T-helper 17 cell (primary cell): ENCODE measurements around the gene MAPK8IP2. TPM values are rescaled to one million over a fixed set of nuclear protein-coding genes. Genes with fewer than 3 reads are reported as not detected.
"Not testable (repeated sequence)": the region's sequence is repeated elsewhere in the genome, so short reads cannot be mapped to it uniquely, and the experiment has no call there.

Experiments used
- ATAC-seq: fragments of 150-1000 bp; cut with Tn5 transposase; 2 replicates; pipeline ENCODE4 v1.10.0; 2021; ENCODE audit warnings: mild to moderate bottlenecking, moderate library complexity
- DNase-seq, 3 donors: peaks; one replicate each; pipeline versions ENCODE4 v3.0.0 to v3.0.0-alpha.2; 2020 to 2021
- H3K9me3 ChIP-seq: one replicate; pipeline ENCODE4 v1.7.0; 2013; ENCODE audit warnings: low read length, mild to moderate bottlenecking; ENCODE audit not compliant: control insufficient read depth, poor library complexity, severe bottlenecking
- H3K27ac Mint-ChIP-seq: one replicate; pipeline ENCODE4 v1.8.0; 2022; ENCODE audit warnings: mild to moderate bottlenecking, moderate library complexity, mixed read lengths
- H3K27me3 Mint-ChIP-seq: one replicate; pipeline ENCODE4 v1.8.0; 2022; ENCODE audit warnings: mixed read lengths
- H3K36me3 Mint-ChIP-seq: one replicate; pipeline ENCODE4 v1.8.0; 2022; ENCODE audit warnings: low read depth, mixed read lengths
- H3K4me1 Mint-ChIP-seq: one replicate; pipeline ENCODE4 v1.8.0; 2022; ENCODE audit warnings: mild to moderate bottlenecking, mixed read lengths
- H3K4me3 Mint-ChIP-seq: one replicate; pipeline ENCODE4 v1.8.0; 2022; ENCODE audit warnings: mild to moderate bottlenecking, moderate library complexity, mixed read lengths
- total RNA-seq, 4 donors: library from RNA in 2 of 4; stranded (reverse) in 2 of 4; gene quantifications; one replicate each; pipeline ENCODE4 v1.2.3 and lab custom pipeline; 2022 to 2026

MAPK8IP2 gene
- total RNA-seq, 2 donors from 2014 or later: 0.08 to 0.17 TPM

DNA sequence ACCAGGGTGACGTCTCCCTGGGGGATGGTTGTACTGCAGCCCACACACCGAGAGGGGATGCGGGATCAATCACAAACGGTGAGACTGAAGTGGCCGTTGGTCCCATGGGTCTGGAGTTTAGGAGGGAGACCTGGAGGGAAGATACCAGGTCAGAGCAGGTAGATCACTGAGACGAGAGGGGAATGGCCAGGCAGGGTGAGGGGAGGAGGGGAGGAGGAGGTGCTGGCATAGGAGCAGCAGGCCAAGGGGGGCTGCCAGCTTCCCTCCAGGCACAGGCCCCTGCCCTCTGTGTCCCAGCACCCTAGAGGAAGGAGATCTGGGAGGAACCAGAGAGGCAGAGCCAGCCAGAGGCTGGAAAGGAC is 7.0 kb downstream of the MAPK8IP2 start:
- no peak for DNase-seq
- H3K4me3 Mint-ChIP-seq: no peak overlapping the region
- peaks cover 6% of the 10 kb centered on the region for H3K4me1 Mint-ChIP-seq
- H3K27me3 Mint-ChIP-seq: peaks cover 57% of the 10 kb centered on the region
- no peak for ATAC-seq
- H3K9me3 ChIP-seq: no peaks in the 10 kb centered on the region
- no peaks in the 10 kb centered on the region for H3K36me3 Mint-ChIP-seq
- H3K27ac Mint-ChIP-seq: no peak overlapping the region

DNA sequence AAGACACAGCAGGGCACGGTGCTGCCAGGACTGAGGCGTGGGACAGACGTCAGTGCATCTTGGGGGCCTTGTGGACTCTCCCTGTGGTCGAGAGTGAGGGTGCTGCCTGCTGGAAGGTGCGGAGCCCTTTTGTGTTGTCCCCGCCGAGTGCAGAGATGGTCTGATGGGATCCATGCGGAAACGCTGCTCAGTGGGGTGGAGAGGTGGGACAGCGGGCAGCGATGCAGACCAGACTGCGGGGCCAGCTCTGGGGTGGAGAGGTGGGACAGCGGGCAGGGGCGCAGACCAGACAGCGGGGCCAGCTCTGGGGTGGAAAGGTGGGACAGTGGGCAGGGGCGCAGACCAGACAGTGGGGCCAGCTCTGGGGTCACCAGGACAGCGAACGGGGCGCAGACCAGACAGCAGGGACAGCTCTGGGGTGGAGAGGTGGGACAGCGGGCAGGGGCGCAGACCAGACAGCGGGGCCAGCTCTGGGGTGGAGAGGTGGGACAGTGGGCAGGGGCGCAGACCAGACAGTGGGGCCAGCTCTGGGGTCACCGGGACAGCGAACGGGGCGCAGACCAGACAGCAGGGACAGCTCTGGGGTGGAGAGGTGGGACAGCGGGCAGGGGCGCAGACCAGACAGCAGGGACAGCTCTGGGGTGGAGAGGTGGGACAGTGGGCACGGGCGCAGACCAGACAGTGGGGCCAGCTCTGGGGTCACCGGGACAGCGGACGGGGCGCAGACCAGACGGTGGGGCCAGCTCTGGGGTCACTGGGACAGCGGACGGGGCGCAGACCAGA is 7.7 kb downstream of the MAPK8IP2 start:
- H3K4me1 Mint-ChIP-seq, H3K36me3 Mint-ChIP-seq, DNase-seq, H3K9me3 ChIP-seq, ATAC-seq, H3K27ac Mint-ChIP-seq, H3K4me3 Mint-ChIP-seq: not testable (repeated sequence)
- H3K27me3 Mint-ChIP-seq: peaks cover 56% of the 10 kb centered on the region

DNA sequence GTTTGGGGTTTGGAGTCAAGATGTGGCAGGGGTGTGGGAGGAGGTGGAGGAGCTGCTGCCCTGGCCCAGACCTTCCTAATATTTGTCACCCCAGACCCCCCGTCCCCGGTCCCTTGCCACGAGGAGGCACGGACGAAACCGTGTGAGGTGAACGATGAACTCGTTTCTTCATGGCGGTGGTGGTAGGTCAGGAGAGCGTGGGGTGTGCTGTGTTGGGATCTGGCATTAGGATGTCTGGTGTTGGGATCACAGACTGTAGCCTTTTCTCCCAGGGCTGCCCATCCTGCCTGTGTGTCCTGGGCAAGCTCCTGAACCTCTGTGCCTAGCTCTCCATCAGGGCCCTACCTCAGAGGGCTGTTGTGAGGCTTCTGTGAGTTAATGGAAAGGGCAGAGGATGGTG is 8.4 kb downstream of the MAPK8IP2 start:
- Mint-ChIP-seq H3K4me3 (no peak overlapping the region), H3K36me3 (no peaks in the 10 kb centered on the region), H3K27ac (no peak overlapping the region), H3K27me3 (peaks cover 62% of the 10 kb centered on the region), H3K4me1 (peaks cover 6% of the 10 kb centered on the region)
- no peak for ATAC-seq
- no peaks in the 10 kb centered on the region for H3K9me3 ChIP-seq
- no peak for DNase-seq

- Mint-ChIP-seq H3K4me1 (peaks cover 6% of the 10 kb centered on the region), H3K27me3 (peaks cover 62% of the 10 kb centered on the region), H3K4me3 (no peak overlapping the region), H3K27ac (no peak overlapping the region), H3K36me3 (peaks cover 2% of the 10 kb centered on the region)
- no peaks in the 10 kb centered on the region for H3K9me3 ChIP-seq
- ATAC-seq (no peak), DNase-seq (no peak)
These were observed 9.0 kb downstream of the MAPK8IP2 start for GRCh38 chr22:50609599-50609998.

GRCh38 chr22:50610041-50610451 is 9.5 kb downstream of the MAPK8IP2 start:
- Mint-ChIP-seq H3K4me1 (peaks cover 6% of the 10 kb centered on the region), H3K27me3 (peaks cover 62% of the 10 kb centered on the region), H3K36me3 (peaks cover 2% of the 10 kb centered on the region), H3K27ac (no peak overlapping the region), H3K4me3 (no peak overlapping the region)
- ATAC-seq: no peak
- DNase-seq: no peak
- no peaks in the 10 kb centered on the region for H3K9me3 ChIP-seq

GRCh38 chr22:50610581-50610980 is 10.0 kb downstream of the MAPK8IP2 start:
- Mint-ChIP-seq H3K4me1 (peaks cover 6% of the 10 kb centered on the region), H3K27me3 (peaks cover 58% of the 10 kb centered on the region), H3K4me3 (no peak overlapping the region), H3K36me3 (peaks cover 2% of the 10 kb centered on the region), H3K27ac (no peak overlapping the region)
- DNase-seq: no peak
- ATAC-seq: no peak
- no peaks in the 10 kb centered on the region for H3K9me3 ChIP-seq

GRCh38 chr22:50611341-50612060 is 10.9 kb downstream of the MAPK8IP2 start:
- Mint-ChIP-seq H3K27me3 (peaks cover 49% of the 10 kb centered on the region), H3K4me1 (peaks cover 6% of the 10 kb centered on the region), H3K36me3 (peaks cover 2% of the 10 kb centered on the region), H3K27ac (peak overlapping the region; percentile 19), H3K4me3 (no peak overlapping the region)
- no peaks in the 10 kb centered on the region for H3K9me3 ChIP-seq
- DNase-seq (no peak), ATAC-seq (no peak)

GRCh38 chr22:50612168-50612527 is 11.6 kb downstream of the MAPK8IP2 start:
- peaks cover 6% of the 10 kb centered on the region for H3K4me1 Mint-ChIP-seq
- H3K4me3 Mint-ChIP-seq: no peak overlapping the region
- peak overlapping the region; percentile 19 for H3K27ac Mint-ChIP-seq
- no peaks in the 10 kb centered on the region for H3K9me3 ChIP-seq
- no peak for ATAC-seq
- peaks cover 2% of the 10 kb centered on the region for H3K36me3 Mint-ChIP-seq
- peaks cover 46% of the 10 kb centered on the region for H3K27me3 Mint-ChIP-seq
- DNase-seq: no peak

- peak; percentile 54 for ATAC-seq
- DNase-seq: no peak
- no peaks in the 10 kb centered on the region for H3K9me3 ChIP-seq
- H3K27me3 Mint-ChIP-seq: peaks cover 41% of the 10 kb centered on the region
- H3K4me3 Mint-ChIP-seq: no peak overlapping the region
- H3K36me3 Mint-ChIP-seq: peaks cover 2% of the 10 kb centered on the region
- H3K27ac Mint-ChIP-seq: peak overlapping the region; percentile 19
- peaks cover 2% of the 10 kb centered on the region for H3K4me1 Mint-ChIP-seq
These were observed 12.1 kb downstream of the MAPK8IP2 start for GRCh38 chr22:50612528-50613221.

GRCh38 chr22:50613291-50613981 is 12.8 kb downstream of the MAPK8IP2 start:
- no peak overlapping the region for H3K27ac Mint-ChIP-seq
- no peaks in the 10 kb centered on the region for H3K4me1 Mint-ChIP-seq
- ATAC-seq: no peak
- H3K27me3 Mint-ChIP-seq: peaks cover 38% of the 10 kb centered on the region
- no peak overlapping the region for H3K4me3 Mint-ChIP-seq
- no peak for DNase-seq
- H3K9me3 ChIP-seq: no peaks in the 10 kb centered on the region
- peaks cover 2% of the 10 kb centered on the region for H3K36me3 Mint-ChIP-seq

- H3K27ac Mint-ChIP-seq: not testable (repeated sequence)
These were observed 13.7 kb downstream of the MAPK8IP2 start for GRCh38 chr22:50614296-50614695.

DNA sequence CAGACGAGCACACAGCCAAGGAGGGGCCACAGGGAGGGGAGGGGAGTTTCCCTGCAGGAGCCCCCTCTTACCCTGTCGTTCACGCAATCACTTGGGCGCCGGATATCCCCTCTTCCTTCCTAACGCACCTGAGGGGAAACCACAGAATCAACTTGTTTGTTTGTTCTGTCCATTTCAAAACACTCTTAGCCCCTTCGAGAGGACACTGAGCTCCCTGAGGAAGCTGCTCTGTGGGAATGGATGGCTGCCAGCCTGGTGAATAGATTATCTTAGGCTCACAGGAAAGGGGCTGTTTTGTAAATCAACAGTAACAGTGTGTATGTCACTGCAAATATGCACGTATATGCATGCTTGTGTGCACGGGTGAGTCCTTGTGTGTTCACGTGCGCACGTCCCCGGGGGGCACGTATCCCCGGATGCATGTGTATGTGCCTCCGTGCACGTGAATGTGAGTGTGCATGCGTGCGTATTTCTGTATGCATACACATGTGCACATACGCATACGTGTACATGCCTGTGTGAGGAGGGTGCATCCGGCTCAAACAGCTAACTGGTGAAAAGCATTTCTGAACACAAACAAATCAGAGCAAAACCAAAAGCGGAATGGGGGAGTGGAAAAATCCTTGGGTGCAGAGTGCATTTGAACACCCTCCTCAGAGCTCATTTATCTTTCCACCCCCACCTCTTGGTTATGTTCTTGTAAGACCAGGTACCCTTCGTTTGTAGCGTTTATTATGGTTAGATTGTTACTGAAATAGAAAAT is 20.2 kb downstream of the MAPK8IP2 start:
- Mint-ChIP-seq H3K27me3 (no peaks in the 10 kb centered on the region), H3K4me3 (peak overlapping the region; percentile 91), H3K27ac (peak overlapping the region; percentile 99), H3K36me3 (no peaks in the 10 kb centered on the region), H3K4me1 (peaks cover 19% of the 10 kb centered on the region)
- ATAC-seq (peak; percentile 78), DNase-seq (peak; percentile 75 to 84 (median 81))
- H3K9me3 ChIP-seq: no peaks in the 10 kb centered on the region

More at GRCh38 chr22:50614296-50614695, 13.7 kb downstream of the MAPK8IP2 start:
- H3K9me3 ChIP-seq, H3K4me3 Mint-ChIP-seq, ATAC-seq, DNase-seq, H3K4me1 Mint-ChIP-seq, H3K36me3 Mint-ChIP-seq: not testable (repeated sequence)
- peaks cover 31% of the 10 kb centered on the region for H3K27me3 Mint-ChIP-seq
